Measurements from ENCODE around the gene MED8. TPM values are rescaled to one million over a fixed set of nuclear protein-coding genes. Genes with fewer than 3 reads are reported as not detected.

The MED8 gene
- total RNA-seq, 1 experiment from 2014 or later, result 36.0 TPM

DNA sequence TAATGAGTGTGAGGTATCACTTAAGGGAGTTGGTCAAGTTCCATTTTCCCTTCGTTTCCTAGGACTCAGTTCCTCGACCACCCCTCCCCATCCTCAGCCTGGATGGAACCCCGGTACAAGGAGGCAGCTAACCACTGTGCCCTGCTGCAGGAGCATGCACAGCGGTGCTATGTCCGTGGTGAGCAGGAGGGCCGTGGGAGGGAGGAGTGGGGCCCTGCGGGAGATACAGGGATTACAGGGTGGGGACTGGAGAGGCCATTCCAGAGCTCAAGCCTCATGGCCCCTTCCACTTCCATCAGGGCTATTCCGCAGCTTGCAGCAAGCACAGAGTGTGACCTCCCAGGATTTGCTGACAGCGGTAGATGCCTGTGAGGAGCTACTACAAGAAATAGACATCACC is 38.3 kb upstream of the MED8 start:
- H3K4me3 ChIP-seq (replicated peaks in 1 of 2; ENCODE audit: low read depth in 1 of 2, low read length in 2 of 2), result no peak overlapping the region
- no peak overlapping the region for H3K9ac ChIP-seq (ENCODE audit: low read length)
- H3K4me2 ChIP-seq (ENCODE audit: low read length), result no peak overlapping the region
- peaks cover 16 to 42% of the 10 kb centered on the region in 2 experiments; a peak in 3 of 4 replicates for H3K36me3 ChIP-seq (ENCODE audit: control insufficient read depth in 1 of 2, insufficient read depth in 2 of 2, low read length in 2 of 2)
- CTCF ChIA-PET, result no interaction called here
- POLR2A ChIA-PET, result no interaction called here
- no peaks in the 10 kb centered on the region for H3K79me2 ChIP-seq (ENCODE audit: insufficient read depth, low read length)
- RAD21 ChIA-PET (ENCODE audit: low non-redundant PET in 1 of 2, low total read pairs in 2 of 2, uncharacterized antibody in 2 of 2, unreplicated experiment in 2 of 2), result no interaction called here
- H3K4me1 ChIP-seq (ENCODE audit: control insufficient read depth in 1 of 2, insufficient read depth in 2 of 2, low read length in 2 of 2), result peaks cover 8 to 35% of the 10 kb centered on the region in 2 experiments
- H3K27ac ChIP-seq (ENCODE audit: low read depth, low read length), result no peak overlapping the region
- DNase-seq (ENCODE audit: low read depth, low spot score) (no peak), ATAC-seq (no peak)
- H3K27me3 ChIP-seq (ENCODE audit: insufficient read depth, low read length), result no peaks in the 10 kb centered on the region
- no peaks in the 10 kb centered on the region for H4K20me1 ChIP-seq (ENCODE audit: insufficient read depth)
- no peaks in the 10 kb centered on the region for H3K9me3 ChIP-seq (ENCODE audit: control insufficient read depth in 1 of 2, insufficient read depth in 1 of 2, low read depth in 1 of 2, low read length in 2 of 2)
- H3K9me2 ChIP-seq (ENCODE audit: insufficient read depth), result no peaks in the 10 kb centered on the region
- intact Hi-C loops (cut with micrococcal nuclease), result no loop called here
- no peak overlapping the region for H2AFZ ChIP-seq (ENCODE audit: low read depth, low read length, poor library complexity, severe bottlenecking)
- TF ChIP-seq, protein P1, sequence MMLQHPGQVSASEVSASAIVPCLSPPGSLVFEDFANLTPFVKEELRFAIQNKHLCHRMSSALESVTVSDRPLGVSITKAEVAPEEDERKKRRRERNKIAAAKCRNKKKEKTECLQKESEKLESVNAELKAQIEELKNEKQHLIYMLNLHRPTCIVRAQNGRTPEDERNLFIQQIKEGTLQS (IDR thresholded peaks at IDR 0.05), result no peak
- TF ChIP-seq, protein P2, sequence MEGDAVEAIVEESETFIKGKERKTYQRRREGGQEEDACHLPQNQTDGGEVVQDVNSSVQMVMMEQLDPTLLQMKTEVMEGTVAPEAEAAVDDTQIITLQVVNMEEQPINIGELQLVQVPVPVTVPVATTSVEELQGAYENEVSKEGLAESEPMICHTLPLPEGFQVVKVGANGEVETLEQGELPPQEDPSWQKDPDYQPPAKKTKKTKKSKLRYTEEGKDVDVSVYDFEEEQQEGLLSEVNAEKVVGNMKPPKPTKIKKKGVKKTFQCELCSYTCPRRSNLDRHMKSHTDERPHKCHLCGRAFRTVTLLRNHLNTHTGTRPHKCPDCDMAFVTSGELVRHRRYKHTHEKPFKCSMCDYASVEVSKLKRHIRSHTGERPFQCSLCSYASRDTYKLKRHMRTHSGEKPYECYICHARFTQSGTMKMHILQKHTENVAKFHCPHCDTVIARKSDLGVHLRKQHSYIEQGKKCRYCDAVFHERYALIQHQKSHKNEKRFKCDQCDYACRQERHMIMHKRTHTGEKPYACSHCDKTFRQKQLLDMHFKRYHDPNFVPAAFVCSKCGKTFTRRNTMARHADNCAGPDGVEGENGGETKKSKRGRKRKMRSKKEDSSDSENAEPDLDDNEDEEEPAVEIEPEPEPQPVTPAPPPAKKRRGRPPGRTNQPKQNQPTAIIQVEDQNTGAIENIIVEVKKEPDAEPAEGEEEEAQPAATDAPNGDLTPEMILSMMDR (IDR thresholded peaks at IDR 0.05 in 2 of 3, conservative IDR thresholded peaks at IDR 0.05 in 1 of 3; ENCODE audit: borderline replicate concordance in 1 of 3, insufficient read depth in 1 of 3, low read depth in 2 of 3, low read length in 2 of 3), result no peak
- TF ChIP-seq SP1 (IDR thresholded peaks at IDR 0.05; ENCODE audit: low read depth) (no peak), EGR1 (IDR thresholded peaks at IDR 0.05; ENCODE audit: low read depth) (no peak), CBX3 (IDR thresholded peaks at IDR 0.05; ENCODE audit: low read depth) (no peak), EZH2 (IDR thresholded peaks at IDR 0.05) (no peak), CEBPB (IDR thresholded peaks at IDR 0.05; ENCODE audit: low read depth) (no peak), ZFX (IDR thresholded peaks at IDR 0.05) (no peak), POLR2AphosphoS5 (IDR thresholded peaks at IDR 0.05; ENCODE audit: low read depth, low read length) (no peak), ZNF274 (IDR thresholded peaks at IDR 0.05; ENCODE audit: low read depth, low read length) (no peak), RAD21 (IDR thresholded peaks at IDR 0.05; ENCODE audit: low read depth) (no peak), FOSL1 (IDR thresholded peaks at IDR 0.05; ENCODE audit: low read depth) (no peak), ELF1 (IDR thresholded peaks at IDR 0.05; ENCODE audit: borderline replicate concordance, low read depth) (no peak), YY1 (IDR thresholded peaks at IDR 0.05; ENCODE audit: extremely low read depth, insufficient replicate concordance, low read depth, low read length) (no peak), TCF7L2 (IDR thresholded peaks at IDR 0.05; ENCODE audit: borderline replicate concordance, extremely low read depth, insufficient read depth, insufficient read length) (no peak), SRF (IDR thresholded peaks at IDR 0.05; ENCODE audit: low read depth) (no peak)
- TF ChIP-seq, protein P3, sequence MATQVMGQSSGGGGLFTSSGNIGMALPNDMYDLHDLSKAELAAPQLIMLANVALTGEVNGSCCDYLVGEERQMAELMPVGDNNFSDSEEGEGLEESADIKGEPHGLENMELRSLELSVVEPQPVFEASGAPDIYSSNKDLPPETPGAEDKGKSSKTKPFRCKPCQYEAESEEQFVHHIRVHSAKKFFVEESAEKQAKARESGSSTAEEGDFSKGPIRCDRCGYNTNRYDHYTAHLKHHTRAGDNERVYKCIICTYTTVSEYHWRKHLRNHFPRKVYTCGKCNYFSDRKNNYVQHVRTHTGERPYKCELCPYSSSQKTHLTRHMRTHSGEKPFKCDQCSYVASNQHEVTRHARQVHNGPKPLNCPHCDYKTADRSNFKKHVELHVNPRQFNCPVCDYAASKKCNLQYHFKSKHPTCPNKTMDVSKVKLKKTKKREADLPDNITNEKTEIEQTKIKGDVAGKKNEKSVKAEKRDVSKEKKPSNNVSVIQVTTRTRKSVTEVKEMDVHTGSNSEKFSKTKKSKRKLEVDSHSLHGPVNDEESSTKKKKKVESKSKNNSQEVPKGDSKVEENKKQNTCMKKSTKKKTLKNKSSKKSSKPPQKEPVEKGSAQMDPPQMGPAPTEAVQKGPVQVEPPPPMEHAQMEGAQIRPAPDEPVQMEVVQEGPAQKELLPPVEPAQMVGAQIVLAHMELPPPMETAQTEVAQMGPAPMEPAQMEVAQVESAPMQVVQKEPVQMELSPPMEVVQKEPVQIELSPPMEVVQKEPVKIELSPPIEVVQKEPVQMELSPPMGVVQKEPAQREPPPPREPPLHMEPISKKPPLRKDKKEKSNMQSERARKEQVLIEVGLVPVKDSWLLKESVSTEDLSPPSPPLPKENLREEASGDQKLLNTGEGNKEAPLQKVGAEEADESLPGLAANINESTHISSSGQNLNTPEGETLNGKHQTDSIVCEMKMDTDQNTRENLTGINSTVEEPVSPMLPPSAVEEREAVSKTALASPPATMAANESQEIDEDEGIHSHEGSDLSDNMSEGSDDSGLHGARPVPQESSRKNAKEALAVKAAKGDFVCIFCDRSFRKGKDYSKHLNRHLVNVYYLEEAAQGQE (IDR thresholded peaks at IDR 0.05; ENCODE audit: low read depth), result no peak
- TF ChIP-seq, protein P4, sequence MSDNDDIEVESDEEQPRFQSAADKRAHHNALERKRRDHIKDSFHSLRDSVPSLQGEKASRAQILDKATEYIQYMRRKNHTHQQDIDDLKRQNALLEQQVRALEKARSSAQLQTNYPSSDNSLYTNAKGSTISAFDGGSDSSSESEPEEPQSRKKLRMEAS (IDR thresholded peaks at IDR 0.05), result no peak
- TSS peak; percentile 10 for BruUV-seq (replicated peaks)

All from HCT116 (cell line).